ENCODE results near the gene FOXC1.
A peak's percentile ranks its signal among the peaks of the same experiment; 100 is the strongest.

DNA sequence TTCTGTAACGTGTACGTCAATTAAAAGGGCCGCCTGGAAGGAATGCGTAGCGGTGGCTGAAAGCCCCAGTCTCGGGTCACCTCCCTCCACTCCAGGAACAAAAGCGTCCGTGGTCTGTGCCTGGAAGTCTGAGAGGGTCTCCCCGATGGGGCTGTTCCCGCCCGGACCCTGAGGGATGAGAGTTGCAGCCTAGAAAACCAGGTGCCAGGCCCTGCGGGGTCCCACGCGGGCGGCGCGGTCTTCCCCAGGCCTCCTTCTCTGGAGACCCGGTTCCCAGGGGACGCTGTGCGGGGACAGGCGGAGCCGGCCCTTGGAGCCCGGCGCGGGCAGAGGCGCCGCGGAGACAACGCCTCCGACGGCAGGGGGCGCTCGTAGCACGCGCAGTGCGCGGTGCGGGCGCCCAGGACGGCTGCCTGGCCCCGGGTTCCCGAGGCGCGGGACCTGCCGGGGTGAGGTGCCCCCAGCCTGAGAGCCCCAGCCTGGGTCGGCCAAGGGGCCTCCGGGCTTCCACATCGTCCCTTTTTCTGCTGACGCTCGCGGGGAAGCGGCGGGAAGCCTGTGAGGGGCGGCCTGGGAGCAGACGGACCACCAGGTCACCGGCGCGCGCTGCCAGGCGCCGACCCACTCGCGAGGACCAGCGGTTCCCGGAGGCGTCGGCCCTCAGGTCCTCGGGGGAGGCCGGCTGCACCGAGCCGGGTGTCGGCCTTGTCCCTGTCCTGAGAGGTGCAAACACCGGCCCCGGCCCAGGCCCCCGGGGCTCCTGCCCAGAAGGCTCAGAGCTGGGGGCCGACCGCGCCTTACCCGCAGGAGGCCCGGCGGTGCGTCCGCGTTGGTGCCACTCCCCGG lies 5.3 kb upstream of the FOXC1 start:
- no peak for TF ChIP-seq EZH2phosphoT487 (IDR thresholded peaks at IDR 0.05; ENCODE audit: borderline replicate concordance, low read length)
- TF ChIP-seq, protein P1, sequence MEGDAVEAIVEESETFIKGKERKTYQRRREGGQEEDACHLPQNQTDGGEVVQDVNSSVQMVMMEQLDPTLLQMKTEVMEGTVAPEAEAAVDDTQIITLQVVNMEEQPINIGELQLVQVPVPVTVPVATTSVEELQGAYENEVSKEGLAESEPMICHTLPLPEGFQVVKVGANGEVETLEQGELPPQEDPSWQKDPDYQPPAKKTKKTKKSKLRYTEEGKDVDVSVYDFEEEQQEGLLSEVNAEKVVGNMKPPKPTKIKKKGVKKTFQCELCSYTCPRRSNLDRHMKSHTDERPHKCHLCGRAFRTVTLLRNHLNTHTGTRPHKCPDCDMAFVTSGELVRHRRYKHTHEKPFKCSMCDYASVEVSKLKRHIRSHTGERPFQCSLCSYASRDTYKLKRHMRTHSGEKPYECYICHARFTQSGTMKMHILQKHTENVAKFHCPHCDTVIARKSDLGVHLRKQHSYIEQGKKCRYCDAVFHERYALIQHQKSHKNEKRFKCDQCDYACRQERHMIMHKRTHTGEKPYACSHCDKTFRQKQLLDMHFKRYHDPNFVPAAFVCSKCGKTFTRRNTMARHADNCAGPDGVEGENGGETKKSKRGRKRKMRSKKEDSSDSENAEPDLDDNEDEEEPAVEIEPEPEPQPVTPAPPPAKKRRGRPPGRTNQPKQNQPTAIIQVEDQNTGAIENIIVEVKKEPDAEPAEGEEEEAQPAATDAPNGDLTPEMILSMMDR (IDR thresholded peaks at IDR 0.05; ENCODE audit: low read depth, low read length, poor library complexity, severe bottlenecking): peak; percentile 73
